GM23338 (cell line): ENCODE results near the gene GLT6D1. TPM values are rescaled to one million over a fixed set of nuclear protein-coding genes. Genes with fewer than 3 reads are reported as not detected.

Source experiments
- ATAC-seq: fragments of 200-7000 bp; cut with Tn5 transposase; 3 replicates; pipeline ENCODE4 v1.9.1; 2020
- DNase-seq: peaks from one replicate; pipeline ENCODE4 v3.0.0-alpha.2; 2015; ENCODE audit warnings: low spot score
- H2AFZ ChIP-seq: fragments of 200-600 bp; sonication (generic); 2 replicates; pipeline ENCODE4 v1.8.0; 2016; ENCODE audit warnings: antibody characterized with exemption, mild to moderate bottlenecking, moderate library complexity
- H3F3A ChIP-seq: fragments of 200-600 bp; sonication (generic); replicated peaks from 2 replicates; pipeline ENCODE4 v1.8.0; 2017; ENCODE audit warnings: antibody characterized with exemption, mixed run types, low read depth
- H3K27ac ChIP-seq: fragments of 200-600 bp; sonication (generic); 2 replicates; pipeline ENCODE4 v1.6.1; 2016; ENCODE audit warnings: low read depth
- H3K27me3 ChIP-seq: fragments of 200-600 bp; sonication (generic); 2 replicates; pipeline ENCODE4 v1.8.0; 2016; ENCODE audit warnings: mild to moderate bottlenecking, mixed run types, moderate library complexity; ENCODE audit not compliant: insufficient read depth
- H3K36me3 ChIP-seq: fragments of 200-600 bp; sonication (generic); 2 replicates; pipeline ENCODE4 v1.8.0; 2016; ENCODE audit warnings: mild to moderate bottlenecking; ENCODE audit not compliant: insufficient read depth
- H3K4me1 ChIP-seq: fragments of 200-600 bp; sonication (generic); 2 replicates; pipeline ENCODE4 v1.8.0; 2016; ENCODE audit warnings: mild to moderate bottlenecking, moderate library complexity; ENCODE audit not compliant: insufficient read depth
- H3K4me2 ChIP-seq: fragments of 200-600 bp; sonication (generic); 2 replicates; pipeline ENCODE4 v1.7.1; 2017; ENCODE audit warnings: mixed run types
- H3K4me3 ChIP-seq: fragments of 200-600 bp; sonication (generic); 2 replicates; pipeline ENCODE4 v1.6.1; 2016; ENCODE audit warnings: mixed run types
- H3K79me2 ChIP-seq: fragments of 200-600 bp; sonication (generic); replicated peaks from 2 replicates; pipeline ENCODE4 v1.8.0; 2017; ENCODE audit warnings: mild to moderate bottlenecking; ENCODE audit not compliant: insufficient read depth
- H3K9me2 ChIP-seq: fragments of 200-600 bp; sonication (generic); 2 replicates; pipeline ENCODE4 v1.8.0; 2017; ENCODE audit not compliant: insufficient read depth
- H4K20me1 ChIP-seq: fragments of 200-600 bp; sonication (generic); replicated peaks from 2 replicates; pipeline ENCODE4 v1.8.0; 2017; ENCODE audit warnings: mild to moderate bottlenecking; ENCODE audit not compliant: insufficient read depth
- H3K27ac Mint-ChIP-seq: 2 replicates; pipeline ENCODE4 v1.8.0; 2020; ENCODE audit warnings: inconsistent platforms, mild to moderate bottlenecking, moderate library complexity, mixed read lengths
- H3K27me3 Mint-ChIP-seq: 3 replicates; pipeline ENCODE4 v1.8.0; 2022; ENCODE audit warnings: low read depth, mild to moderate bottlenecking, moderate library complexity, mixed read lengths, inconsistent platforms; ENCODE audit not compliant: insufficient read depth, poor library complexity
- H3K36me3 Mint-ChIP-seq: 3 replicates; pipeline ENCODE4 v1.8.0; 2021; ENCODE audit warnings: low read depth, mild to moderate bottlenecking, inconsistent platforms, moderate library complexity, mixed read lengths
- H3K4me1 Mint-ChIP-seq: 3 replicates; pipeline ENCODE4 v1.8.0; 2020; ENCODE audit warnings: mild to moderate bottlenecking, inconsistent platforms, mixed read lengths
- H3K4me3 Mint-ChIP-seq: 3 replicates; pipeline ENCODE4 v1.8.0; 2021; ENCODE audit warnings: moderate library complexity, mild to moderate bottlenecking, inconsistent platforms, mixed read lengths
- H3K9me3 Mint-ChIP-seq: 3 replicates; pipeline ENCODE4 v1.8.0; 2020; ENCODE audit warnings: moderate library complexity, mild to moderate bottlenecking, inconsistent platforms, mixed read lengths
- CREB1 ChIP-seq: fragments of 250-450 bp; sonication (Bioruptor Pico); IDR thresholded peaks from 2 replicates; pipeline ENCODE4 v1.5.0; 2020; ENCODE audit warnings: low read depth, mild to moderate bottlenecking, moderate library complexity
- EZH2 ChIP-seq: fragments of 200-600 bp; sonication (generic); IDR thresholded peaks from one replicate; pipeline ENCODE4 v1.8.0; 2017; ENCODE audit warnings: antibody characterized with exemption, mild to moderate bottlenecking, low read depth; ENCODE audit not compliant: unreplicated experiment
- EZH2phosphoT487 ChIP-seq: fragments of 200-600 bp; sonication (generic); IDR thresholded peaks from one replicate; pipeline ENCODE4 v1.8.1; 2018; ENCODE audit warnings: antibody characterized with exemption; ENCODE audit not compliant: unreplicated experiment
- JUNB ChIP-seq: IDR thresholded peaks from one replicate; pipeline ENCODE4 v1.6.1; 2016; ENCODE audit warnings: antibody characterized with exemption; ENCODE audit not compliant: unreplicated experiment
- NANOG ChIP-seq: IDR thresholded peaks from 2 replicates; pipeline ENCODE4 v1.6.1; 2016; ENCODE audit warnings: antibody characterized with exemption, borderline replicate concordance
- POLR2AphosphoS5 ChIP-seq: IDR thresholded peaks from 2 replicates; pipeline ENCODE4 v1.6.1; 2016; ENCODE audit warnings: antibody characterized with exemption, low read depth
- STAT1 ChIP-seq: IDR thresholded peaks from one replicate; pipeline ENCODE4 v1.6.1; 2016; ENCODE audit warnings: antibody characterized with exemption; ENCODE audit not compliant: unreplicated experiment
- ZNF114 ChIP-seq: fragments of 250-450 bp; sonication (Bioruptor Pico); IDR thresholded peaks from 2 replicates; pipeline ENCODE4 v1.5.0; 2020; ENCODE audit warnings: mild to moderate bottlenecking, moderate library complexity
- ZNF331 ChIP-seq: fragments of 250-450 bp; sonication (Bioruptor Pico); IDR thresholded peaks from 2 replicates; pipeline ENCODE4 v1.5.0; 2020; ENCODE audit warnings: low read depth, mild to moderate bottlenecking, moderate library complexity
- polyA plus RNA-seq: library from polyadenylated mRNA; unstranded; fragments of >200 nt; fragmentation: Nextera tagmentation; extraction: Ambion mirVana; gene quantifications from 2 replicates; pipeline ENCODE4 v1.2.1, GENCODE V29; 2016
- total RNA-seq: library from RNA; depleted of rRNA; stranded (reverse); fragments of >200 nt; shearing (Covaris generic); gene quantifications from 2 replicates; pipeline ENCODE4 v1.2.3, GENCODE V29; 2014
- TF ChIP-seq, protein P1 (sequence below), 2 experiments: fragments of 200-600 bp in 1 of 2; sonication (generic) in 1 of 2; conservative IDR thresholded peaks; 2 replicates each; pipeline versions ENCODE4 v1.5.1 to v1.6.1; 2016 to 2017; ENCODE audit warnings: antibody characterized with exemption in 2 of 2, low read depth in 2 of 2, mild to moderate bottlenecking in 2 of 2, moderate library complexity in 1 of 2
- TF ChIP-seq, protein P2 (sequence below): IDR thresholded peaks from one replicate; pipeline ENCODE4 v1.6.1; 2018; ENCODE audit warnings: antibody characterized with exemption; ENCODE audit not compliant: unreplicated experiment

GLT6D1 gene
- total and polyA plus RNA-seq, 2 experiments from 2014 or later = not detected

DNA sequence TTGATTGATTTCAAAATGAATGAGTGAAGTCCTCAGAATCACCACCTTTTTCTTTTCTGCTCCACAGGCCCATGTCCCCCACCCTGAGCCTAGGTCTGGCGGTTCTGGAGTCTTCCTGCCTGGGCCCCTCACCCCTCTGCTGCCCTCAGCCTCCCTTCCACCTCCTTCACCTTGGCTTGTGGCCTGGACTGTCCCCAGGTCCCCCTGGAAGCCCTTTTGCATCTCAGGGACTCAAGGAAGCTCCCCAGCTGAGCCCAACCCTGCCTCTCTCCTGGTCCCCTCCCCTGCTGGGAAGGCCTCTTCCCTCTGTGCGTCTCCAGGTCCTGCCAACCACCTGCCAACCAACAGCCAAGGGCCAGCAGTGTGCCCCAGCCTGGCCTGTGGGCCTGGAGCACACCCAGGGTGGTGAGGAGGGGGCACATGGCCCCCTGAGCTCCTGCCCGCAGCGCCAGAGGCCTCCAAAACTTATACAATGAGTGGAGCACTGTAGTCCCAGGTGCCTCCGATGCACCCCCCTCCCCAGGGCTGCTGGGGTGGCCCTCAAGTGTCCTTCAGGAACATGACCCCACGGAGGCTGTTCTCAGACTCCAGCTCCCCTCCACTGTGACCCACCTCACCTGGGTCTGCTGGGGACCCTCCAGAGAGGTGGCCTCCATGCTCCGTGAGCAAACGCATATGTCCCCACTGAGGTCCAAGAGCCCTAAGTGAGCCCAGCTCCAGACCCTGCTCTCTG, 20.3 kb downstream of the GLT6D1 start:
- H4K20me1 ChIP-seq = no peaks in the 10 kb centered on the region

DNA sequence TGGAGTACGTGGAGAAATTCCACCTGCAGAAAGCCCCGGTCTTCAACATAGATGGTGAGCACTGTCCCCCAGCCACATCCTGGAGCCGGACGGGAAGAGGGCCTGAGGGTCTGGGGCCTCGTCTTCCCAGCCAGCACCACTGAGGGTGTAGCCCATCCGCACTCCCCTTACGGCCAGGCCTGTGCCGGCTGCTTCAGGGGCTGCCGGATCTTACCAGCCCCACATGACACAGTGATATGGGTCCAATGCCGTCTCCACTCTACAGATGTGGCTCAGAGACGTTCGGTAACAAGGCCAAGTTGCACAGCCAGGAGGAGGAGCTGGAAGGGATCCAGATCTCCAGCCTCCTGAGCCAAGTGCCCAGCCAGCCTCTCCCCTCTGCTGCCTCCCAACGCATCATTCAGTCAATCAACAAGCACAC, 21.3 kb downstream of the GLT6D1 start:
- no peak overlapping the region for H3K27ac ChIP-seq
- ATAC-seq (no peak), DNase-seq (no peak)
- no peaks in the 10 kb centered on the region for H3K27me3 ChIP-seq
- no peaks in the 10 kb centered on the region for H3K9me3 Mint-ChIP-seq
- no peaks in the 10 kb centered on the region for H3K36me3 Mint-ChIP-seq
- no peak overlapping the region for H2AFZ ChIP-seq
- H3K36me3 ChIP-seq = no peaks in the 10 kb centered on the region
- no peak overlapping the region for H3K4me3 ChIP-seq
- no peaks in the 10 kb centered on the region for H3K79me2 ChIP-seq
- H3K4me1 ChIP-seq = no peaks in the 10 kb centered on the region
- no peak for TF ChIP-seq NANOG
- TF ChIP-seq, protein P1, sequence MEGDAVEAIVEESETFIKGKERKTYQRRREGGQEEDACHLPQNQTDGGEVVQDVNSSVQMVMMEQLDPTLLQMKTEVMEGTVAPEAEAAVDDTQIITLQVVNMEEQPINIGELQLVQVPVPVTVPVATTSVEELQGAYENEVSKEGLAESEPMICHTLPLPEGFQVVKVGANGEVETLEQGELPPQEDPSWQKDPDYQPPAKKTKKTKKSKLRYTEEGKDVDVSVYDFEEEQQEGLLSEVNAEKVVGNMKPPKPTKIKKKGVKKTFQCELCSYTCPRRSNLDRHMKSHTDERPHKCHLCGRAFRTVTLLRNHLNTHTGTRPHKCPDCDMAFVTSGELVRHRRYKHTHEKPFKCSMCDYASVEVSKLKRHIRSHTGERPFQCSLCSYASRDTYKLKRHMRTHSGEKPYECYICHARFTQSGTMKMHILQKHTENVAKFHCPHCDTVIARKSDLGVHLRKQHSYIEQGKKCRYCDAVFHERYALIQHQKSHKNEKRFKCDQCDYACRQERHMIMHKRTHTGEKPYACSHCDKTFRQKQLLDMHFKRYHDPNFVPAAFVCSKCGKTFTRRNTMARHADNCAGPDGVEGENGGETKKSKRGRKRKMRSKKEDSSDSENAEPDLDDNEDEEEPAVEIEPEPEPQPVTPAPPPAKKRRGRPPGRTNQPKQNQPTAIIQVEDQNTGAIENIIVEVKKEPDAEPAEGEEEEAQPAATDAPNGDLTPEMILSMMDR (conservative IDR thresholded peaks at IDR 0.05; ENCODE audit: low read depth in 2 of 2) = no peak
- no peak for TF ChIP-seq EZH2phosphoT487
- no peak for TF ChIP-seq JUNB
- TF ChIP-seq CREB1 (CRISPR knock-in tag) = no peak
- TF ChIP-seq, protein P2, sequence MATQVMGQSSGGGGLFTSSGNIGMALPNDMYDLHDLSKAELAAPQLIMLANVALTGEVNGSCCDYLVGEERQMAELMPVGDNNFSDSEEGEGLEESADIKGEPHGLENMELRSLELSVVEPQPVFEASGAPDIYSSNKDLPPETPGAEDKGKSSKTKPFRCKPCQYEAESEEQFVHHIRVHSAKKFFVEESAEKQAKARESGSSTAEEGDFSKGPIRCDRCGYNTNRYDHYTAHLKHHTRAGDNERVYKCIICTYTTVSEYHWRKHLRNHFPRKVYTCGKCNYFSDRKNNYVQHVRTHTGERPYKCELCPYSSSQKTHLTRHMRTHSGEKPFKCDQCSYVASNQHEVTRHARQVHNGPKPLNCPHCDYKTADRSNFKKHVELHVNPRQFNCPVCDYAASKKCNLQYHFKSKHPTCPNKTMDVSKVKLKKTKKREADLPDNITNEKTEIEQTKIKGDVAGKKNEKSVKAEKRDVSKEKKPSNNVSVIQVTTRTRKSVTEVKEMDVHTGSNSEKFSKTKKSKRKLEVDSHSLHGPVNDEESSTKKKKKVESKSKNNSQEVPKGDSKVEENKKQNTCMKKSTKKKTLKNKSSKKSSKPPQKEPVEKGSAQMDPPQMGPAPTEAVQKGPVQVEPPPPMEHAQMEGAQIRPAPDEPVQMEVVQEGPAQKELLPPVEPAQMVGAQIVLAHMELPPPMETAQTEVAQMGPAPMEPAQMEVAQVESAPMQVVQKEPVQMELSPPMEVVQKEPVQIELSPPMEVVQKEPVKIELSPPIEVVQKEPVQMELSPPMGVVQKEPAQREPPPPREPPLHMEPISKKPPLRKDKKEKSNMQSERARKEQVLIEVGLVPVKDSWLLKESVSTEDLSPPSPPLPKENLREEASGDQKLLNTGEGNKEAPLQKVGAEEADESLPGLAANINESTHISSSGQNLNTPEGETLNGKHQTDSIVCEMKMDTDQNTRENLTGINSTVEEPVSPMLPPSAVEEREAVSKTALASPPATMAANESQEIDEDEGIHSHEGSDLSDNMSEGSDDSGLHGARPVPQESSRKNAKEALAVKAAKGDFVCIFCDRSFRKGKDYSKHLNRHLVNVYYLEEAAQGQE = no peak
- TF ChIP-seq ZNF114 (CRISPR knock-in tag) = no peak
- H3K4me1 Mint-ChIP-seq = no peaks in the 10 kb centered on the region
- H3K27me3 Mint-ChIP-seq = peaks cover 2% of the 10 kb centered on the region
- H3F3A ChIP-seq = no peaks in the 10 kb centered on the region
- no peak overlapping the region for H3K4me3 Mint-ChIP-seq
- H3K9me2 ChIP-seq = no peaks in the 10 kb centered on the region
- no peak overlapping the region for H3K27ac Mint-ChIP-seq
- H3K4me2 ChIP-seq = no peak overlapping the region
- H4K20me1 ChIP-seq = no peaks in the 10 kb centered on the region

More for the DNA sequence above, 20.3 kb downstream of the GLT6D1 start:
- no peak overlapping the region for H3K4me3 Mint-ChIP-seq
- no peak overlapping the region for H3K27ac Mint-ChIP-seq
- no peaks in the 10 kb centered on the region for H3K27me3 ChIP-seq
- H2AFZ ChIP-seq = no peak overlapping the region
- no peak for TF ChIP-seq NANOG
- TF ChIP-seq ZNF114 (CRISPR knock-in tag) = no peak
- TF ChIP-seq ZNF331 (CRISPR knock-in tag) = no peak
- TF ChIP-seq POLR2AphosphoS5 = no peak
- no peak for TF ChIP-seq EZH2
- no peak for TF ChIP-seq EZH2phosphoT487
- no peak for TF ChIP-seq STAT1
- DNase-seq (no peak), ATAC-seq (no peak)
- H3K4me1 Mint-ChIP-seq = no peaks in the 10 kb centered on the region
- no peaks in the 10 kb centered on the region for H3K4me1 ChIP-seq
- H3K79me2 ChIP-seq = no peaks in the 10 kb centered on the region
- no peaks in the 10 kb centered on the region for H3F3A ChIP-seq
- peaks cover 2% of the 10 kb centered on the region for H3K27me3 Mint-ChIP-seq
- no peaks in the 10 kb centered on the region for H3K36me3 ChIP-seq
- H3K9me3 Mint-ChIP-seq = no peaks in the 10 kb centered on the region
- 0 out of 2 replicates have a peak, but pooled peaks cover under 1% of the 10 kb centered on the region for H3K9me2 ChIP-seq
- no peak overlapping the region for H3K27ac ChIP-seq
- no peak overlapping the region for H3K4me2 ChIP-seq
- H3K4me3 ChIP-seq = no peak overlapping the region
- H3K36me3 Mint-ChIP-seq = no peaks in the 10 kb centered on the region
